A549 treated with AZD9567 at 1 μM for 4 hours (cell line): ENCODE data around the gene PSMD13. TPM values are rescaled to one million over a fixed set of nuclear protein-coding genes. Genes with fewer than 3 reads are reported as not detected.

Source experiments
- total RNA-seq: library from RNA; stranded (reverse); fragments of 200-300 nt; extraction: Qiagen RNA extraction; gene quantifications from 5 replicates; pipeline ENCODE4 v1.2.3, GENCODE V29; 2022; ENCODE audit not compliant: insufficient read depth

PSMD13 gene
- total RNA-seq: 159 to 219 TPM (median 173 TPM) in 5 replicates

DNA sequence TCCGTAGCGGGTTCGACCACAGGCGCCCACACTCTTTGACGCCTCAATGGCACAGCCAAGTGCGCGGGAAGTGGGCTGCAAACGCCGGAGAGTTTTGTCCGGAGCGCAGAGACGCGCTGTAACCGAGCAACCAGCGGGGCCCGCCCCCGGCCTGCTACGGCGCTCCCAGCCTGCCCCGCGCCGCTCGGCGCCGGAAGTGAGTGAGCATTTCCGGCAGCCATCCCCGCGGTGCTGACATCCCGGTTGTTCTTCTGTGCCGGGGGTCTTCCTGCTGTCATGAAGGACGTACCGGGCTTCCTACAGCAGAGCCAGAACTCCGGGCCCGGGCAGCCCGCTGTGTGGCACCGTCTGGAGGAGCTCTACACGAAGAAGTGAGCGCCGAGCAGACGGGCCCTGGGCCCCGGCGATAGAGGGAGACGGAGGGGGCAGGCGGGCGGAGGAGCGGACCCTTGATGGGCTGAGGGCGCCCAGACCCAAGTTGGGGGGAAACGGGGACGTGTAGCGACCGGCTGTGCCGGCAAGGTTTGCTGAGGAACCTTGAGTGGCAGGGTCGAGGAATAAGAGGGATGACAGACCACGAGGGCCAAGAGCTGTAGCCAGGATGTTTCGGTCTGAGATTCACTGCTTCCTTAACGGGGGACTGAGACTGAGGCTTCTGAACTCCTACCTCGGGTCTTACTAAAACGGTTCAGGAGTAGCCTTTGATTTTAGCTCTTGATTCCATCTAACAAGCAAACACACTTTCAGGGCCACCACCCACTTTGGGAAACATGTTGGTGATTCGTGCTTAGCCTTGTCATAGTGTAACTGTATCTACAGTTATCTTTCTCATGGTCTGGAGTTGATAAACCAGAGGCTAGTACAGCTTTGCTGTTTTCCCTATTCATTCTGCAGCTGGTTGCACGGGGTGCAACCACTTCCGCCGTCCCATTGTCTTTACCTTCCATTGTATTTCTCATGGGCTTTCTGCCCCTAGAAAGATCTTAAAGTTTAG, at the start of gene PSMD13:
Gene PSMD13 (plus strand): TSS at position 203 of the 994 bp plus-strand sequence. CDS start 74 bp downstream, at position 277.

DNA sequence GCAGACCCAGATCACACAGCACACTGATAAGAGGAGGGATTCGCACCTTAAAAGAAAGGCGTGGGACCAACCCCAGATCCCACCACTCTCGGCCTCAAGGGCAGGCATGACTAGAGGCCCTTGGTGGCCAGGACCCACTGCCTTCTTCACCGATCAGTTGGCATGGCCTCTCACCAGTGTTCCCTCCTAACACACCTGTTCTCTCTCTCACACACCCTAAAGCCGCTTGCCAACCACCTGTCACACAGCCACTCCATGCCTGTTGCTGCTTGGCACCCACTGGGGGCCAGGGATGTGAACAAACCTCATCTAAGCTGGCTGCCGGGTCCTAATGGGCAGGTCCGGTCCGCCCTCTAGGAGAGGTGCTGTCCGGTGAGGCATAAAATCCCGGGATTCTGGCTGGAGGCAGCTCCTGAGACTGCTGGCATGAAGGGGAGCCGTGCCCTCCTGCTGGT, 44.1 kb upstream of the PSMD13 start, which contains the start of gene SCGB1C1:
Gene SCGB1C1 (plus strand): TSS at position 405 of the 455 bp plus-strand sequence. CDS start 22 bp downstream, at position 427.

DNA sequence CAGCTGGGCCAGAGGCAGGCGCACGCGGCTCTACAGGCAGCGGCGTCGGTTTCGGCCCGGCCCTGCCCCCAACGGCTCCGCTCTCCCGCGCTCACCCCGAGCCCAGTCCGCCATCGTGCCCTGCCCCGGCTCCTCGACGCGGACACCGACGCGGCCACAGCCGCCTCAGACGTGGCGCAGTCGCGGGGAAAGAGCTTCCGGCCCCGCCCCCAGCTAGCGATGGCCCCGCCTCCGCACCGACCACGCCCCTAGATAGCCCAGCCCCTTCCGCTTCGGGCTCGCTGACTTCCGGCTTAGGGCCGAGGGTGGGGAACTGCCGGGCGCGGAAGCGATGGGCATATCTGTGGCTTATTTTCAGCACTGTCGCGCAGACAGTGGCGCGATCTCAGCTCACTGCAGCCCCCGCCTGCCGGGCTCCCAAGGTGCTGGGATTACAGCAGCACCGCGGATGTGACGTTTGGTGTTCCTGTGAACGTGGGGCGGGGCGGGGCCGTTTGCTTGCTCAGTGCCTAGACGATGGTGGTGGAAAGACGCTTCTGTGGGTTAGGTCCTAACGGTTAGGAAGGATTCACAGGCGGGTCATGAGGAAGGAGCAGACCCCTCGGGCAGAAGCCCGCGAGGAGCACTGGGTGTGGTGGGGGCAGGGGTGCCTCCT, 29.4 kb upstream of the PSMD13 start, which contains the start of the genes BET1L and RIC8A:
Gene BET1L (minus strand): TSS at position 192 of the 655 bp plus-strand sequence. CDS start 78 bp downstream, at position 114.
Gene RIC8A (plus strand): TSS at position 501 of the 655 bp plus-strand sequence. CDS start 1,147 bp downstream, outside the sequence.

DNA sequence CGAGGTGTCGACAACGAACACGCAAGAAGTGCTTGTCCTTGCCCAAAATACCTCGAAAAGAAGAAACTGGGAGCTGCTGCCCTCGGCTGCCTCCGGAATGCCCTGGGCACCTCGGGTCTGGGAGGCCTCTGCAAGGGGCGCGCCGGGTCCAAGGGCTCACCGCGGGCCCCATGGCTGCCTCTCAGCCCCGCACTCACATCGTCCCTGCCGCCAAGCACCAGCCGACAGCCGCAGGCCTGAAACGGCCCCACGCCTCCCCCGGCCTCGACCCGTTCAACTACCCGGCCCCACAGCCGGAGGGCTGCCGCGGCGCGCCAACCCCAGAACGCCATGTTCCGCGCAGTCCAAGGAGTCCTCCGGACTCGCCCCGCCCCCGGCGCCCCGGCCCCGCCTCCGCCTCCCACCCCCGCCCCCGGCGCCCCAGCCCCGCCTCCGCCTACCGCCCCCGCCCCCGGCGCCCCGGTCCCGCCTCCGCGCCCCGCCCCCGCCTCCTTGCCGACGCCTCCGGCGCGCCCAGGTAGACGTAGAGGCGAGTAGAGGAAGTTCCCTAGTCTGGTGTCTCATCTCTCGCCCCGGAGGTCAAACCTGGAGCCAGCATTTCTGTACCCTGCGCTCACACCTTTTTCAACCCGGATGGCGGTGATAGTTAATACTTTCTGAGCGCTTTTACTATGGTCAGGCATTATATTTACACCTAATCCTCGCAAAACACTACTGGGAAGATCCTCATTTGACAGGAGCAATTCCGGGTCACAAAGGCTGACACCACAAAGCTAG, 591 bp upstream of the PSMD13 start, which contains the start of gene SIRT3:
Gene SIRT3 (minus strand): TSS at position 346 of the 777 bp plus-strand sequence. CDS start 14 bp downstream, at position 332.

DNA sequence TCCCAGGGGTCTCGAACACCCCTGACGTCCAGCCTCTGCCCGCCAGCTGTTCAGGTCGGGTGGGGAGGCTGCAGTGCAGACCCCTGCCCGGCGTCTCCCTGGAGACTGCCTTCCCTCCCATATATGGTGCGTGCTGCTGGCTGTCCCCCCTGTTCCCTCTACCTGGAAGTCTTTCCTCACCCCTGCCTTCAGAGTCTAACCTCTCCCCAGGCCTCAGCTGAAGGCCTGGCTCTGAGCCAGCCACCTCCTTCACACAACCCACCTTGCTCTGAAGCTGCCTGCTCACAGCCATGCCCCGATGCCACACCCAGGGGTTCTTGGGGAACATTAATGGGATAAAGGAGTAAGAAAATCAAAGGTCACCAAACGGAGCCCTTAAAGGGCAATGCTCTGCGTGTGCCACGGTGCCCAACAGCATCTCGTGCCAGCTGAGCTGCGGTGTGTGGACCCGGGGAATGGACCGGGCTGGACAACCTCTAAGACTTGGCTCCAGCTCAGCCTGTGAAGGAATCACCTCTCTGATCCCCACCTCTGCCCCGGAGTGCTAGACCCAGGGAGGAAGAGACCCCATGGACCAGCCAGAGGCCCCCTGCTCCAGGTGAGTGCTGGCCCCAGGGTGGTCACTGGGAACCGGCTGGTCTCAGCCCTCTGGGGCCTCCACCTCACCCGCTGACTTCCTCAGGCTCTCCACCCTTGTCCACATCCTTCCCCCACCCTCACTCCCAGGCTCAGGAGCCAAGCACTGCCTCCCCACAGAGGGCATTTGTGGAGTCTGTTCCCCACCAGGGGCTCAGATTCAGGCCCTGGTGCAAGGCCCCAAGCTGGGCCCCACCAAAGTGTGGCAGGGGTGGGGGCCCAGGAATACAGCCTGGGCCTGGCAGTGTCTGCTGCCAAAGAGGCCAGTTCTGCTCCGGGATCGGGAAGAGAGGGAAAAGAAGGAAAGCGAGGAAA, 41.5 kb downstream of the PSMD13 start, which contains the start of gene NLRP6:
Gene NLRP6 (plus strand): TSS at position 407 of the 951 bp plus-strand sequence. CDS start 163 bp downstream, at position 570.

DNA sequence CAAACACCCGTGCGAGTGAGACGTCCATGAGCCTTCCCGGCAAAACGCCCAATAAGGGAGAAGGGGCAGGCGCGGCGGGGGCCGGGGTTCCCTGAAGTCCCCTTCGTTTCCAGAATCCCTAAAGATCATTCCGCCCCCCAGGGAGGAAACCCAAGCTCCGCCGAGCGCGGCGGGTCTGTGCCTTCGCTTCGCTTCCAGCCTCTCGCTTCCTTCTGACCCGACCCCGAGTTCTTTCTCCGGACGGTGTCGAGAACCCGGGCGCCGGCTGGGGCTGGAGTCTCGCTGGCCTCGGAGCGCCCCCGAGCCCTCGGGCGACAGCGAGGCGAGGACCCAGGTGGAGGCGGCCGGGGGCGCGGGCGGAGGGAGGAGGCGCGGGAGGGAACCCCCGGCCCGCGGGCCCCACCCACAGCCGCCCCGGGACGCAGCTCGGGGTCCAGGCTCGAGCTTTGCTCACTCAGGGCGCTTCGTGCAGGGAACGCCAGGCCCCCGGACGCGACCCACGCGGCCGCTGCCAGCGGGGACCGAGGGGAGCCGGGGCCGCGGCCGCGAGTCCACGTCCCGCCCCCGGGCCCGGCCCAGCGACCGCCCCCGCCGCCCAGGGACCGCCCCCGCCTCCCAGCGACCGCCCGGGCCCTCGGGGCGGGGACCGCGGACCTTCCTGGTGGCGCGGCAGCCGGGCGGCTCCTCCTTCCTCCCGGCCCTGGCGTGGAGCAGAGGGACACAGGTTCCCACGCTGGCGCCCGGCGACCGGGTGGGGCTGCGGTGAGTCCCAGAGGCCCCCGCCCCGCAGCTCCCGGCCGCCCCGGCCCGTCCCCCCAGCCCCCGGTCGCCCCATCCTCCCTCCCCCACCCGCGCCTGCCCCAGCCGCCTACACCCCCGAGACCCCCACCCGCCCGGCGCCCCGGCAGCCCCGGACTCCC, 52.0 kb downstream of the PSMD13 start, which contains the start of gene PGGHG:
Gene PGGHG (plus strand): TSS at position 649 of the 920 bp plus-strand sequence. CDS start 691 bp downstream, outside the sequence.

DNA sequence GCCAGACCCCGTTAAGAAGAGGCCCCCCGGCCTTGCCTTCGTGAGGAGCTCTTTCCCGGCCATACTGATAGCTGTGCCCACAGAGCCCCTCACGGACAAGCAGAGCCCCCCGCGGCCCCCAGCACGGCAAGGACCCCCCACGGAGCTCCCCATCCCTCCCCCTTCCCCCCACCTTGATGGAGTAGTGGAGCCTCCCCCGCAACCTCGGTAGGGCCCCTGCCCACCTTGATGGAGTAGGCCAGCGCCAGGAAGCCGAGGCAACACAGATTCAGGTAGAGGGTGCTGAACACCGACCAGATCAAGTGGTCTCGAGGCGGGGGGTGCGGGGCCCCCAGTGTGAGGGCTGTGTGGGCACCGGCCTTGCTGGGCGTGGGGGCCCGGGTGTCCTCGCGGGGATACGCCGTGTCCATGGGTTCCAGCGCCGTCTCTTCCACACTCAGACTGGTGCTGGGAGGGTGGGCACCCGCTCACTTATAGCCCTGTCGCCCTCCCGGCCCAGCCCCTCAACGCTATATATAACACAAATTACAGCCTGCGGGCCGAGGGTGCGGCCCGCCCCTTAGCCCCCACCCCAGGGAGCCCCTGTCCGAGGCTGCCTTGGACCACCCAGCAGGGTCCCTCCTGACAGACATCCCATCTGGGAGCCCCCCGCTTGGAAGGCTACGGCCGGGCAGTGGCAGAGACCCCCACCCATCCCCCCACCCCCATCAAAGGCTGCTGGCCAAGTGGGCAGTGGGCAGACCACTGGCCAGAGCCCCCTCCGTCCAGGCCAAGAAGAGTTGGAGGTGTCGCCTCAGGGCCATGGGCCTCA, 62.5 kb downstream of the PSMD13 start, which contains the start of gene IFITM5:
Gene IFITM5 (minus strand): TSS at position 446 of the 811 bp plus-strand sequence. CDS start 36 bp downstream, at position 410.

Other genes with a start within 250 kb of the PSMD13 start
- not detected in 5 replicates for gene SCGB1C1, start 43.9 kb upstream of the PSMD13 start, total RNA-seq
- gene BET1L, start 29.6 kb upstream of the PSMD13 start, total RNA-seq: 41.9 to 51.9 TPM (median 49.4 TPM) in 5 replicates
- gene RIC8A, start 29.3 kb upstream of the PSMD13 start, total RNA-seq: 116 to 124 TPM (median 119 TPM) in 5 replicates
- 19.5 to 22.8 TPM (median 21.8 TPM) in 5 replicates for gene SIRT3, start 634 bp upstream of the PSMD13 start, total RNA-seq
- gene NLRP6, start 41.4 kb downstream of the PSMD13 start, total RNA-seq: not detected in 5 replicates
- gene PGGHG, start 52.1 kb downstream of the PSMD13 start, total RNA-seq: 4.7 to 14.4 TPM (median 13.1 TPM) in 5 replicates
- not detected in 5 replicates for gene IFITM5, start 62.5 kb downstream of the PSMD13 start, total RNA-seq
- gene IFITM2, start 70.8 kb downstream of the PSMD13 start, total RNA-seq: 44.1 to 65.8 TPM (median 59.9 TPM) in 5 replicates
- gene IFITM1, start 77.1 kb downstream of the PSMD13 start, total RNA-seq: 0.21 to 0.61 TPM (median 0.40 TPM) in 4 of 5 replicates, not detected in the other
- gene IFITM3, start 83.9 kb downstream of the PSMD13 start, total RNA-seq: 25.9 to 31.4 TPM (median 29.6 TPM) in 5 replicates
- 3.5 to 19.5 TPM (median 16.4 TPM) in 5 replicates for gene B4GALNT4, start 132.5 kb downstream of the PSMD13 start, total RNA-seq
- 23.1 to 36.9 TPM (median 34.3 TPM) in 5 replicates for gene PKP3, start 157.2 kb downstream of the PSMD13 start, total RNA-seq
- 56.8 to 95.7 TPM (median 89.6 TPM) in 5 replicates for gene SIGIRR, start 178.0 kb downstream of the PSMD13 start, total RNA-seq
- 0.84 to 1.3 TPM (median 0.85 TPM) in 4 of 5 replicates, not detected in the other for gene ANO9, start 205.0 kb downstream of the PSMD13 start, total RNA-seq
- 43.9 to 53.0 TPM (median 47.6 TPM) in 5 replicates for gene PTDSS2, start 213.3 kb downstream of the PSMD13 start, total RNA-seq